HG02763 (cell line): ENCODE results near the gene SFSWAP.
"Not testable (repeated sequence)": the region's sequence is repeated elsewhere in the genome, so short reads cannot be mapped to it uniquely, and the experiment has no call there.

Experiments
- ATAC-seq: cut with Tn5 transposase; IDR thresholded peaks from one replicate; pipeline ENCODE4 v1.9.1; 2021; ENCODE audit warnings: mild to moderate bottlenecking, moderate library complexity; ENCODE audit not compliant: unreplicated experiment

The SFSWAP gene

GRCh38 chr12:131756441-131756840 is 45.6 kb downstream of the SFSWAP start:
- no peak for ATAC-seq

GRCh38 chr12:131757111-131757510 is 46.2 kb downstream of the SFSWAP start:
- no peak for ATAC-seq

- no peak for ATAC-seq
Observed at GRCh38 chr12:131758016-131758739, 47.3 kb downstream of the SFSWAP start.

- no peak for ATAC-seq
Observed at GRCh38 chr12:131759176-131759575, 48.3 kb downstream of the SFSWAP start.

GRCh38 chr12:131761638-131762037 is 50.7 kb downstream of the SFSWAP start:
- no peak for ATAC-seq

- ATAC-seq: no peak
Observed at GRCh38 chr12:131764738-131765137, 53.8 kb downstream of the SFSWAP start.

- ATAC-seq: no peak
Observed at GRCh38 chr12:131765961-131766360, 55.1 kb downstream of the SFSWAP start.

GRCh38 chr12:131766382-131767107 is 55.7 kb downstream of the SFSWAP start:
- ATAC-seq: no peak

- no peak for ATAC-seq
Observed at GRCh38 chr12:131770120-131770519, 59.2 kb downstream of the SFSWAP start.

GRCh38 chr12:131771965-131772364 is 61.1 kb downstream of the SFSWAP start:
- ATAC-seq: no peak

- peak; percentile 66 for ATAC-seq
Observed at GRCh38 chr12:131773582-131774221, 62.8 kb downstream of the SFSWAP start.

GRCh38 chr12:131774576-131775391 is 63.9 kb downstream of the SFSWAP start:
- ATAC-seq: no peak

- ATAC-seq: no peak
Observed at GRCh38 chr12:131775392-131776236, 64.7 kb downstream of the SFSWAP start.

- ATAC-seq: peak; percentile 32
Observed at GRCh38 chr12:131776237-131776889, 65.5 kb downstream of the SFSWAP start.

GRCh38 chr12:131777269-131777668 is 66.4 kb downstream of the SFSWAP start:
- ATAC-seq: not testable (repeated sequence)

GRCh38 chr12:131779027-131779426 is 68.1 kb downstream of the SFSWAP start:
- ATAC-seq: no peak

- no peak for ATAC-seq
Observed at GRCh38 chr12:131782061-131782460, 71.2 kb downstream of the SFSWAP start.

GRCh38 chr12:131783915-131784541 is 73.1 kb downstream of the SFSWAP start:
- ATAC-seq: peak; percentile 79
